NCI-H2171 treated with DMSO at 0.1 percent for 48 hours (cell line): ENCODE measurements around the gene ZIC4.

Experiments
- DNase-seq: peaks from one replicate; lab custom pipeline; 2025; lab: John Stamatoyannopoulos, UW

The ZIC4 gene

GRCh38 chr3:147405231-147406027, 914 bp downstream of the ZIC4 start:
- DNase-seq: no peak

GRCh38 chr3:147404800-147405230, 1.5 kb downstream of the ZIC4 start:
- no peak for DNase-seq

DNA sequence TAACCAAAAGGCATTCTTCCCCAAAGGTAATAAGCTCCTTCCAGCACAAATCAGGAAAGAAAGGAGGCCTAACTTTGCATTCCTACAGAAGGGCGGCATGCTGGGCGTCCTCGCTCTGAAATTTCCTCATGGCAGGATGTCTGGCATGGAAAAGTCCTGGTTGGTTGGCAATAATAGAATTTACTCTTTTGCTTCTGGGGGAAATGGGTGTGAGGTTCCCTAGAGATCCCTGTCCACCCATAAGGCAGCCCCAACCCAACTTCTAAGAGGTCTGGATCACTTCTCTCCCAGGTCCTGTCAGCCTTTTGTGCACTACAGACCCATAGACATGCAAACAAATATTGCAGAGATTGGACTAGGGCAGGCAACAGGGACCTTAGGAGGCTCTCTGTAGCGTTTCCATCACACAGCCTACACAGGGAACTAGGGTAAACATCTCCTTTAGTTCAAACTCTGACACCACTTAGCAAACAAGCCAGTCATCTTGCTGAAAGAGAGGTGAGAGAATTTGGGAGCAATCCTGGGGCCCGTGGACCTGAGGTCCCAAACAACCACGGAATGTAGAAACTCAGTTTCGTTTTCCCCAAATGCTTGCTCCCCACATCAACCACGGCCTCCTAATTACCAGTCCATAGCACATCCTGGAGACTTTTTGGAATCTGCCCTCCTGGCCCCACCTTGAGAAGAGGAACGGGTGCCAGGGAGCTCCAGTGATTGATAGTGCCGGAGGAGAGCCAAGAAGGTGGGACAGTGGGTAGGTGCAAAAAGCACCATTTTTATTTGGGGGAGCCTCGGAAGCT, 2.1 kb downstream of the ZIC4 start:
- no peak for DNase-seq

- no peak for DNase-seq
These were observed 2.8 kb downstream of the ZIC4 start for GRCh38 chr3:147403511-147403910.

GRCh38 chr3:147402159-147402558, 4.2 kb downstream of the ZIC4 start:
- DNase-seq: no peak

GRCh38 chr3:147401421-147401820, 4.9 kb downstream of the ZIC4 start:
- no peak for DNase-seq

- DNase-seq: no peak
These were observed 5.3 kb downstream of the ZIC4 start for GRCh38 chr3:147400999-147401398.

- no peak for DNase-seq
These were observed 6.2 kb downstream of the ZIC4 start for GRCh38 chr3:147400111-147400510.

DNA sequence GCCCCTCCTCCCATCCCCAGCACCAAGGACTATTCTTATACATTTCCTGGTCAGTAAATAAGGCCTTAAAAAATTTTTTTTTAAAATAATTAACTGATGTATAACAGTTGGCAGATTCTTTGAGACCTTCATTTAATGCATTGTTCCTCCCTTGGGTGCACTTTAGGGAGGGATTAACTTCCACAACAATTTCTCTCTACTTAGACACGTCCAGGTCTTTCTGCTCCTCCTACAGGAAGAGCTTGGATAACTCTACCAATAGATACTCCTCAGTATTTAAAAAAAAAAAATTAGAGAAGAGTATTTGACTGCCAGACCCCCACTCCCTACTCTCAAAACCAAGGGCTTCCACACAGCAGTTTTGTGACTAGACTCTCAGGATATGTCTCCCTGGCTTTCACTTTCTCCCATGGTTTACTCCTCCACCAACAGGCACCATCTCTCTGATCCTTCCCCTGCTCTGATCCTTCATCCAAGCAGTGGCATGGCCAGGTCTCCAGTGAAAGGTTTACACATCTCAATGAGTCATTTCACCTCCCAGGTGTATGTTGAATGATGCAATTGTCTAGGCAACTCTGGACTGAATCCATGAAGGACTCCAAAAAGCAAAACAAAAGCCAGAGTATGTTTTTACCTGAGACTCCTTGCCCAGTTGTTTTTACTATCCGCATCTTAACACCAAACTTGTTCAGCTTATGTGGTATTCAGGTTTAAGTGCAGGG, 7.4 kb downstream of the ZIC4 start:
- no peak for DNase-seq

DNA sequence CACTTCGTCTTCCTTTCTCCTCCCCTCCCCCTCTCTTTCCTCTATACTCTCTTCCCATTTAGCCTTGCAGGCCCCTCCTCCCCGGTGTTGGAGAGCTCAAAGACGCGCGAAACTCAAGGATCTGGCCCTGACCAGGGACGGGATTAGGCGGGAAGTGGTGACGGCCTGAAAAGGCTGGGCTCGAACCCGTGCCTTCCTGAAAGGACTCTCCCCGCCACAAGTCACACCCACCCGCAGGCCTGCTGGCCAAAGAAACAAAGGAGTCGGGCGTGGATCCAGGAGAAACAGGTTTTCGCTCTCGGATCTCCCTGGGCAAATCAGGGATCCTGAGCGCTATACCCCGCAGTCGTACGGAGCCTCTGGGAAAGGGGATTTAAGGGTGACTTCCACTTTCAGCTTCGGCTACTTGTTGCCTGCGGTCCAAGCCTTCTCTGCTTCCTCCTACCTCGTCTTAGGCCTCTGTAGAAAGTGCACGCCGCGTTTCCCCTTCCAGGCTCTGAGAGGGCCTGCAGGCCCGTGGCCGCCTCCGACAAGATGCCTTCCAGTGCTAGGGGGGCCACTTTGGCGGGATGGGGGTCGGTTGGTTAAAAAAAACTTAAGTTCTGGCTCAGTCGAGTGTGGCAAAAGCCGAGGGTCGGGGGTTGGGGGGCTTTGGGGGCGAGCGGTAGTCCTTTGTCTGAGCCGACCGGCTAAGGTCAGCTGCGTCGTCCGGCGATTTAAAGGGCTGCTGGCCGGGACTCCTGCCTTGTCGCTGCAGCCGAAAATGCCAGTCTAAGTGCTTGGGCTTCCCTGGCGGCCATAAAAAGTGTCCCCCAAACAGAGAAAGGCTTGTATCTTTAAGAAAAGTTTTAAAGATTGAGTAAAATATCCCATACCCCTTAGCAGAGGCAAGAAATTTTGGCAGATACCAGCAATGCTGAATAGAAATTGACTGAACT, 8.2 kb downstream of the ZIC4 start:
- DNase-seq: no peak

GRCh38 chr3:147397155-147397874, 9.0 kb downstream of the ZIC4 start:
- no peak for DNase-seq

DNA sequence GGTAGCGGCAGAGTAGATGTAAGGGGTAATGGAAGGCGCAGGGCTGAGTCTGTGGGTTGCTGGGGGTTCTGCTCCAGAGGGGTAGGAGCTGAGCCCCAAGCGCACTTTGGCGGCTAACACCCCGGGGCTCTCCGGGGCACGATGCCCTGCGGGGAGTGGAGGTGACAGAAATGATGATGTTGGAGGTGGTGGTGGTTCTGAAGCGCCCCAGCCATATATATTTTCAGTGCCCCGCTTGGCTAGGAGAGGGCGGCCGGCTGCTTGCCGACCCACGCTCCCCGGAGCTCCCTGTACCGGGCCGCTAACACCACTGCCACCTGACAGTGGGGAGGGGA, 9.7 kb downstream of the ZIC4 start:
- DNase-seq: no peak

GRCh38 chr3:147395899-147396711, 10.2 kb downstream of the ZIC4 start:
- DNase-seq: no peak

DNA sequence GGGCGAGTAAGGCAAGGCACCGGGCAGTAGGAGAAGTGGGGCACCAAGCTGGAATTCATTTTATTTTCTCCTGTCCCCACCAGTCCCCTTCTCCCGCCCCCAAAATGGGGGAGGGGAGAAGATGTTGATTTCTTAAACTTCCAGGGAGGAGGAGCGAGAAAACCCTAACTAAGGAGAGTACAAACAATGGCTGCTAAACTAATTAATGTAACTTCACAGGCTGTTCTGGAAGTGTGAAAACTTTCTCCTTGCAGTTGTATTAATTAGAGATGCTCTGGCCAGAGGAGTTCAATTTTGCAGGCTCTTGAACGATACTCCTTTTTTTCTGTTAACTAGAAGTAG, 11.5 kb downstream of the ZIC4 start:
- DNase-seq: no peak

DNA sequence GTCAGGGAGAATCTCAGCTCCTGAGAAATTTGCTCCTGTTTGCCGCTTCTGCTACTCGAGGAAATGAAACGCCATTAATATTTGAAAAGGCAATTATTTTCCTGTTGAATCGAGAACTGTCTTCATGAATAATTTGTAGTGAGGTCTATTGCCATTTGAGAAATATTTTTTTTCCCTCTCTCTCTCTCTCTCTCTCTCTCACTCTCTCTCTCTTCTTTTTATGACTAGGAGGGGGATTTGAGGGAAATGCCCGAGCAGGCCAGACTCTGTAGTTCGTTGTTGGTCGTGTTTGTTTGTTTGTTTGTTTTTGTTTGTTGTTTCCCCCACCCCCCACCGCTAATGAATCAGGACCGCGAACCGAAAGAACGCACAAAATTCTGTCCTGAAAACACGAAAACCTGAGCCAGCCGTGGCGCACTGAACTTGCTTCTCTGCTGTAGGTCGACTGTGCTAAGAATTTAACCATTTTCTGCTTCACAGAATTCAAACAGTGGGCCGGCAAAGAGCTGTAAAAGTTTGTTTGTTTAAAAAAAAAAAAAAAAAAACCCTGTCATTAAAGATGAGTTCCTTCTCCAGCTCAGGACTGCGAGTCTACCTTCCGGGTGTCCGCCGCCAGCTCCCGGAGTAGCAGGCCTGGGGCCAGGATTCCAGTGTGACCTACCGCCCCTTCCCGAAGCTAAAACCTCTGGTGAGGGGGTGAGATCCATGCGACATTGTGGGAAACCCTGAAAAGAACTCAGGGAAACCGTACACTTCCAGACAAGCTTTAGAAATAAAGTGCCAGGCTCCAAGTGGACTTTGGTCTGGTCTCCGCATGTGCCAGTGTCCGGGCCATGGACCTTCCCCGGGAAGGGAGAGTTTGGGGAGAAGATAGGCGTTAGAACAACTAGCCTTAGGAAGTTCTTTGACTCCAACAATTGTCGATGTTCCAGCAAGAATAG, 12.1 kb downstream of the ZIC4 start:
- no peak for DNase-seq

GRCh38 chr3:147393261-147393942, 12.9 kb downstream of the ZIC4 start:
- DNase-seq: no peak

DNA sequence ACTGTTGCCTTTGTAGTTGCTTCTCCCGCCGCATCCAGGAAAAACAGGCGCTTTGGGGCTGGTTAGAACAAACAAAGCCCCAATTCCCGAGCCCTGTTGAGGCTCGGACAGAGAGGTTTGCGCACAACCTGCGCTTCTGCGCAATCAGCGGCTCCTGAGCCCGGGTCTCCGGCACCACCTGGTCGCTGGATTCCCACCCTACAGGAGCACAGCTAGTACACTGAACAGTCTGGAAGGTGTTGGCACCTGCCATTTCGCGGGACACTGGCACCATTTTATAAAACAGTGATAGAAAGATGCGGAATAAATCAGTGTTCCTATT, 13.8 kb downstream of the ZIC4 start:
- DNase-seq: no peak

GRCh38 chr3:147391781-147392624, 14.3 kb downstream of the ZIC4 start:
- DNase-seq: no peak
